NCI-H2107 treated with DMSO at 0.1 percent for 48 hours (cell line): Measurements from ENCODE around the gene FOXA1.
"Not testable (repeated sequence)": the region's sequence is repeated elsewhere in the genome, so short reads cannot be mapped to it uniquely, and the experiment has no call there.

Source experiments
- DNase-seq: peaks from one replicate; lab custom pipeline; 2025; ENCODE audit not compliant: unreplicated experiment; lab: John Stamatoyannopoulos, UW

Gene FOXA1

GRCh38 chr14:37563189-37563588, 31.9 kb downstream of the FOXA1 start:
- no peak for DNase-seq

- DNase-seq: no peak
Measured at GRCh38 chr14:37559386-37559785, 35.7 kb downstream of the FOXA1 start.

GRCh38 chr14:37558740-37559139, 36.3 kb downstream of the FOXA1 start:
- no peak for DNase-seq

GRCh38 chr14:37555596-37555995, 39.5 kb downstream of the FOXA1 start:
- not testable (repeated sequence) for DNase-seq

- DNase-seq: no peak
Measured at GRCh38 chr14:37553935-37554550, 41.0 kb downstream of the FOXA1 start.

GRCh38 chr14:37551119-37551518, 43.9 kb downstream of the FOXA1 start:
- no peak for DNase-seq

GRCh38 chr14:37550511-37550910, 44.5 kb downstream of the FOXA1 start:
- no peak for DNase-seq

GRCh38 chr14:37546621-37547447, 48.2 kb downstream of the FOXA1 start:
- no peak for DNase-seq

- DNase-seq: no peak
Measured at GRCh38 chr14:37545174-37545573, 49.9 kb downstream of the FOXA1 start.

GRCh38 chr14:37544407-37544806, 50.6 kb downstream of the FOXA1 start:
- DNase-seq: peak; percentile 8

GRCh38 chr14:37539992-37540391, 55.1 kb downstream of the FOXA1 start:
- DNase-seq: no peak
